SK-N-SH treated with all-trans-retinoic acid at 6 μM for 48 hours (cell line): ENCODE data around the gene BBS9.

Experiments
- ATAC-seq: fragments of 200-7000 bp; cut with Tn5 transposase; 3 replicates; pipeline ENCODE4 v1.9.1; 2020; ENCODE audit warnings: mild to moderate bottlenecking, moderate library complexity
- BACH2 ChIP-seq: fragments of 250-450 bp; sonication (Bioruptor Pico); IDR thresholded peaks from 2 replicates; pipeline ENCODE4 v1.9.0; 2021; ENCODE audit warnings: mild to moderate bottlenecking, borderline replicate concordance
- ESRRG ChIP-seq: fragments of 250-450 bp; sonication (Bioruptor Pico); IDR thresholded peaks from 2 replicates; pipeline ENCODE4 v1.6.1; 2021; ENCODE audit warnings: mild to moderate bottlenecking
- GLIS3 ChIP-seq: fragments of 250-450 bp; sonication (Bioruptor Pico); IDR thresholded peaks from 2 replicates; pipeline ENCODE4 v1.5.0; 2020; ENCODE audit warnings: mild to moderate bottlenecking, moderate library complexity
- ISL1 ChIP-seq: fragments of 250-450 bp; sonication (Bioruptor Pico); IDR thresholded peaks from 2 replicates; pipeline ENCODE4 v2.1.2; 2022; ENCODE audit warnings: mild to moderate bottlenecking, moderate library complexity
- OSR1 ChIP-seq: fragments of 250-450 bp; sonication (Bioruptor Pico); IDR thresholded peaks from 2 replicates; pipeline ENCODE4 v1.8.0; 2022; ENCODE audit warnings: moderate library complexity, mild to moderate bottlenecking, inconsistent platforms
- PPARA ChIP-seq: fragments of 250-450 bp; sonication (Bioruptor Pico); IDR thresholded peaks from 2 replicates; pipeline ENCODE4 v1.5.0; 2020; ENCODE audit warnings: mild to moderate bottlenecking, borderline replicate concordance
- RARB ChIP-seq: fragments of 250-450 bp; sonication (Bioruptor Pico); IDR thresholded peaks from 2 replicates; pipeline ENCODE4 v1.8.0; 2021; ENCODE audit warnings: mild to moderate bottlenecking, moderate library complexity
- SNAI2 ChIP-seq: fragments of 250-450 bp; sonication (Bioruptor Pico); IDR thresholded peaks from 2 replicates; pipeline ENCODE4 v1.5.0; 2020; ENCODE audit warnings: mild to moderate bottlenecking, moderate library complexity
- TCF4 ChIP-seq: fragments of 250-450 bp; sonication (Bioruptor Pico); IDR thresholded peaks from 2 replicates; pipeline ENCODE4 v1.8.0; 2021; ENCODE audit warnings: mild to moderate bottlenecking, moderate library complexity, borderline replicate concordance
- TOX ChIP-seq: fragments of 250-450 bp; sonication (Bioruptor Pico); IDR thresholded peaks from 2 replicates; pipeline ENCODE4 v1.8.0; 2021; ENCODE audit warnings: mild to moderate bottlenecking, moderate library complexity, borderline replicate concordance
- ZFP3 ChIP-seq: fragments of 250-450 bp; sonication (Bioruptor Pico); IDR thresholded peaks from 2 replicates; pipeline ENCODE4 v1.5.0; 2020; ENCODE audit warnings: mild to moderate bottlenecking, moderate library complexity
- ZFP30 ChIP-seq: fragments of 450-650 bp; formaldehyde crosslinking; IDR thresholded peaks from 2 replicates; pipeline ENCODE4 v1.5.0; 2022; ENCODE audit warnings: mild to moderate bottlenecking, moderate library complexity
- ZNF565 ChIP-seq: fragments of 450-650 bp; formaldehyde crosslinking; conservative IDR thresholded peaks from 2 replicates; pipeline ENCODE4 v1.5.0; 2020; ENCODE audit warnings: low read depth, mild to moderate bottlenecking, moderate library complexity
- ZNF8 ChIP-seq: fragments of 450-650 bp; formaldehyde crosslinking; IDR thresholded peaks from 2 replicates; pipeline ENCODE4 v1.5.0; 2020; ENCODE audit warnings: mild to moderate bottlenecking, moderate library complexity
- TF ChIP-seq, protein P1 (sequence below): fragments of 250-450 bp; sonication (Bioruptor Pico); IDR thresholded peaks from 2 replicates; pipeline ENCODE4 v1.5.1; 2021; ENCODE audit warnings: mild to moderate bottlenecking, moderate library complexity
- TF ChIP-seq, protein P2 (sequence below): fragments of 250-450 bp; sonication (Bioruptor Pico); IDR thresholded peaks from 2 replicates; pipeline ENCODE4 v1.5.0; 2020; ENCODE audit warnings: mild to moderate bottlenecking, moderate library complexity
- TF ChIP-seq, protein P3 (sequence below): fragments of 250-450 bp; sonication (Bioruptor Pico); IDR thresholded peaks from 2 replicates; pipeline ENCODE4 v1.8.0; 2021; ENCODE audit warnings: low read depth, mild to moderate bottlenecking, moderate library complexity, borderline replicate concordance
- TF ChIP-seq, protein P4 (sequence below): fragments of 250-450 bp; sonication (Bioruptor Pico); IDR thresholded peaks from 2 replicates; pipeline ENCODE4 v1.8.0; 2020; ENCODE audit warnings: mild to moderate bottlenecking, moderate library complexity, borderline replicate concordance

BBS9 gene

GRCh38 chr7:33183504-33183903 lies 54.1 kb downstream of the BBS9 start:
- ATAC-seq: no peak
- TF ChIP-seq OSR1 (CRISPR knock-in tag) (no peak), ZFP30 (CRISPR knock-in tag) (no peak), ZNF8 (CRISPR knock-in tag) (no peak), BACH2 (CRISPR knock-in tag) (no peak), TCF4 (CRISPR knock-in tag) (peak; percentile 49; the same call in 1 of the 2 replicates), ZNF565 (CRISPR knock-in tag) (no peak), SNAI2 (CRISPR knock-in tag) (peak; percentile 46; the same call in 1 of the 2 replicates), ESRRG (no peak), PPARA (CRISPR knock-in tag) (no peak), ISL1 (CRISPR knock-in tag) (peak; percentile 85)
- TF ChIP-seq, protein P1, sequence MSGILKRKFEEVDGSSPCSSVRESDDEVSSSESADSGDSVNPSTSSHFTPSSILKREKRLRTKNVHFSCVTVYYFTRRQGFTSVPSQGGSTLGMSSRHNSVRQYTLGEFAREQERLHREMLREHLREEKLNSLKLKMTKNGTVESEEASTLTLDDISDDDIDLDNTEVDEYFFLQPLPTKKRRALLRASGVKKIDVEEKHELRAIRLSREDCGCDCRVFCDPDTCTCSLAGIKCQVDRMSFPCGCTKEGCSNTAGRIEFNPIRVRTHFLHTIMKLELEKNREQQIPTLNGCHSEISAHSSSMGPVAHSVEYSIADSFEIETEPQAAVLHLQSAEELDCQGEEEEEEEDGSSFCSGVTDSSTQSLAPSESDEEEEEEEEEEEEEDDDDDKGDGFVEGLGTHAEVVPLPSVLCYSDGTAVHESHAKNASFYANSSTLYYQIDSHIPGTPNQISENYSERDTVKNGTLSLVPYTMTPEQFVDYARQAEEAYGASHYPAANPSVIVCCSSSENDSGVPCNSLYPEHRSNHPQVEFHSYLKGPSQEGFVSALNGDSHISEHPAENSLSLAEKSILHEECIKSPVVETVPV (CRISPR knock-in tag): no peak
- TF ChIP-seq, protein P2, sequence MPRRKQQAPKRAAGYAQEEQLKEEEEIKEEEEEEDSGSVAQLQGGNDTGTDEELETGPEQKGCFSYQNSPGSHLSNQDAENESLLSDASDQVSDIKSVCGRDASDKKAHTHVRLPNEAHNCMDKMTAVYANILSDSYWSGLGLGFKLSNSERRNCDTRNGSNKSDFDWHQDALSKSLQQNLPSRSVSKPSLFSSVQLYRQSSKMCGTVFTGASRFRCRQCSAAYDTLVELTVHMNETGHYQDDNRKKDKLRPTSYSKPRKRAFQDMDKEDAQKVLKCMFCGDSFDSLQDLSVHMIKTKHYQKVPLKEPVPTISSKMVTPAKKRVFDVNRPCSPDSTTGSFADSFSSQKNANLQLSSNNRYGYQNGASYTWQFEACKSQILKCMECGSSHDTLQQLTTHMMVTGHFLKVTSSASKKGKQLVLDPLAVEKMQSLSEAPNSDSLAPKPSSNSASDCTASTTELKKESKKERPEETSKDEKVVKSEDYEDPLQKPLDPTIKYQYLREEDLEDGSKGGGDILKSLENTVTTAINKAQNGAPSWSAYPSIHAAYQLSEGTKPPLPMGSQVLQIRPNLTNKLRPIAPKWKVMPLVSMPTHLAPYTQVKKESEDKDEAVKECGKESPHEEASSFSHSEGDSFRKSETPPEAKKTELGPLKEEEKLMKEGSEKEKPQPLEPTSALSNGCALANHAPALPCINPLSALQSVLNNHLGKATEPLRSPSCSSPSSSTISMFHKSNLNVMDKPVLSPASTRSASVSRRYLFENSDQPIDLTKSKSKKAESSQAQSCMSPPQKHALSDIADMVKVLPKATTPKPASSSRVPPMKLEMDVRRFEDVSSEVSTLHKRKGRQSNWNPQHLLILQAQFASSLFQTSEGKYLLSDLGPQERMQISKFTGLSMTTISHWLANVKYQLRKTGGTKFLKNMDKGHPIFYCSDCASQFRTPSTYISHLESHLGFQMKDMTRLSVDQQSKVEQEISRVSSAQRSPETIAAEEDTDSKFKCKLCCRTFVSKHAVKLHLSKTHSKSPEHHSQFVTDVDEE (CRISPR knock-in tag): no peak
- TF ChIP-seq, protein P3, sequence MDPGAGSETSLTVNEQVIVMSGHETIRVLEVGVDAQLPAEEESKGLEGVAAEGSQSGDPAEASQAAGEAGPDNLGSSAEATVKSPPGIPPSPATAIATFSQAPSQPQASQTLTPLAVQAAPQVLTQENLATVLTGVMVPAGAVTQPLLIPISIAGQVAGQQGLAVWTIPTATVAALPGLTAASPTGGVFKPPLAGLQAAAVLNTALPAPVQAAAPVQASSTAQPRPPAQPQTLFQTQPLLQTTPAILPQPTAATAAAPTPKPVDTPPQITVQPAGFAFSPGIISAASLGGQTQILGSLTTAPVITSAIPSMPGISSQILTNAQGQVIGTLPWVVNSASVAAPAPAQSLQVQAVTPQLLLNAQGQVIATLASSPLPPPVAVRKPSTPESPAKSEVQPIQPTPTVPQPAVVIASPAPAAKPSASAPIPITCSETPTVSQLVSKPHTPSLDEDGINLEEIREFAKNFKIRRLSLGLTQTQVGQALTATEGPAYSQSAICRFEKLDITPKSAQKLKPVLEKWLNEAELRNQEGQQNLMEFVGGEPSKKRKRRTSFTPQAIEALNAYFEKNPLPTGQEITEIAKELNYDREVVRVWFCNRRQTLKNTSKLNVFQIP: no peak

DNA sequence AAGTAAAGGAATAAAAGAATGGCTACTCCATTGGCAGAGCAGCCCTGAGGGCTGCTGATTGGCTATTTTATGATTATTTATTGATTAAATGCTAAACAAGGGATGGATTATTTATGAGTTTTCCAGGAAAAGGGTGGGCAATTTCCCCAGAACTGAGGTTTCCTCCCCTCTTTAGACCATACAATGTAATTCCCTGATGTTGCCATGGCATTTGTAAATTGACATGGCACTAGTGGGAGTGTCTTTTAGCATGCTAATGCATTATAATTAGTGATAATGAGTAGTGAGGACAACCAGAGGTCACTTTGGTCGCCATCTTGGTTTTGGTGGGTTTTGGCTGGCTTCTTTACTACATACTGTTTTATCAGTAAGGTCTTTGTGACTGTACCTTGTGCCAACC lies 55.5 kb downstream of the BBS9 start:
- TF ChIP-seq, protein P1 (CRISPR knock-in tag): no peak
- TF ChIP-seq, protein P2 (CRISPR knock-in tag): no peak
- no peak for TF ChIP-seq TOX
- TF ChIP-seq SNAI2 (CRISPR knock-in tag): no peak
- no peak for TF ChIP-seq ZFP30 (CRISPR knock-in tag)
- TF ChIP-seq, protein P4, sequence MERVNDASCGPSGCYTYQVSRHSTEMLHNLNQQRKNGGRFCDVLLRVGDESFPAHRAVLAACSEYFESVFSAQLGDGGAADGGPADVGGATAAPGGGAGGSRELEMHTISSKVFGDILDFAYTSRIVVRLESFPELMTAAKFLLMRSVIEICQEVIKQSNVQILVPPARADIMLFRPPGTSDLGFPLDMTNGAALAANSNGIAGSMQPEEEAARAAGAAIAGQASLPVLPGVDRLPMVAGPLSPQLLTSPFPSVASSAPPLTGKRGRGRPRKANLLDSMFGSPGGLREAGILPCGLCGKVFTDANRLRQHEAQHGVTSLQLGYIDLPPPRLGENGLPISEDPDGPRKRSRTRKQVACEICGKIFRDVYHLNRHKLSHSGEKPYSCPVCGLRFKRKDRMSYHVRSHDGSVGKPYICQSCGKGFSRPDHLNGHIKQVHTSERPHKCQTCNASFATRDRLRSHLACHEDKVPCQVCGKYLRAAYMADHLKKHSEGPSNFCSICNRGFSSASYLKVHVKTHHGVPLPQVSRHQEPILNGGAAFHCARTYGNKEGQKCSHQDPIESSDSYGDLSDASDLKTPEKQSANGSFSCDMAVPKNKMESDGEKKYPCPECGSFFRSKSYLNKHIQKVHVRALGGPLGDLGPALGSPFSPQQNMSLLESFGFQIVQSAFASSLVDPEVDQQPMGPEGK (CRISPR knock-in tag): no peak
- TF ChIP-seq OSR1 (CRISPR knock-in tag): no peak
- TF ChIP-seq ZFP3 (CRISPR knock-in tag): no peak
- no peak for TF ChIP-seq PPARA (CRISPR knock-in tag)
- TF ChIP-seq RARB (CRISPR knock-in tag): no peak
- no peak for TF ChIP-seq ZNF8 (CRISPR knock-in tag)
- no peak for TF ChIP-seq GLIS3 (CRISPR knock-in tag)
- TF ChIP-seq, protein P3: no peak
- TF ChIP-seq BACH2 (CRISPR knock-in tag): no peak
- no peak for TF ChIP-seq ZNF565 (CRISPR knock-in tag)
- no peak for TF ChIP-seq TCF4 (CRISPR knock-in tag)
- no peak for ATAC-seq
